22Rv1 (cell line): ENCODE data around the gene SEMA3C.

Experiments
- CTCF ChIP-seq: fragments of 450-650 bp; IDR thresholded peaks from 2 replicates; pipeline ENCODE4 v1.5.1; 2017; ENCODE audit warnings: mild to moderate bottlenecking
- ZFX ChIP-seq: fragments of 450-650 bp; IDR thresholded peaks from 2 replicates; pipeline ENCODE4 v1.6.1; 2017; ENCODE audit warnings: antibody characterized with exemption, borderline replicate concordance

GRCh38 chr7:80884511-80885195 lies 34.2 kb downstream of the SEMA3C start:
- no peak for TF ChIP-seq CTCF
- no peak for TF ChIP-seq ZFX
